Ascending aorta (tissue), 2 donors: ENCODE data around the gene RABGAP1. TPM values are rescaled to one million over a fixed set of nuclear protein-coding genes. Genes with fewer than 3 reads are reported as not detected.

Experiments
- DNase-seq, 2 donors: peaks; one replicate each; pipeline ENCODE4 v3.0.0-alpha.2; 2019; ENCODE audit warnings: low spot score in 2 of 2
- H3K27ac ChIP-seq, 2 donors: fragments of 200-600 bp; sonication (generic); one replicate each; pipeline ENCODE4 v1.5.1; 2016 to 2017; ENCODE audit warnings: mild to moderate bottlenecking in 1 of 2
- H3K27me3 ChIP-seq: fragments of 200-600 bp; sonication (generic); one replicate; pipeline ENCODE4 v1.5.1; 2017
- H3K36me3 ChIP-seq, 2 donors: fragments of 200-600 bp; sonication (generic); one replicate each; pipeline ENCODE4 v1.5.1; 2016
- H3K4me1 ChIP-seq, 2 donors: fragments of 200-600 bp; sonication (generic); one replicate each; pipeline ENCODE4 v1.5.1; 2016 to 2017; ENCODE audit warnings: mild to moderate bottlenecking in 1 of 2
- H3K4me3 ChIP-seq, 2 donors: fragments of 200-600 bp; sonication (generic); one replicate each; pipeline ENCODE4 v1.5.1; 2016 to 2017; ENCODE audit warnings: mild to moderate bottlenecking in 1 of 2
- H3K9me3 ChIP-seq, 2 donors: fragments of 200-600 bp; sonication (generic); one replicate each; pipeline ENCODE4 v1.5.1; 2016
- CTCF ChIP-seq, 3 experiments: fragments of 200-600 bp in 2 of 3; fragments of 450-650 bp in 1 of 3; sonication (generic) in 2 of 3; IDR thresholded peaks; one replicate each; pipeline ENCODE4 v1.5.1; 2016 to 2019; ENCODE audit warnings: antibody characterized with exemption in 3 of 3, mild to moderate bottlenecking in 1 of 3, moderate library complexity in 1 of 3
- intact Hi-C: fragments of 100-400 bp; cut with DNase I; formaldehyde crosslinking; loops from one replicate; pipeline ENCODE4 v1.15.1; 2023
- total RNA-seq: library from RNA; depleted of rRNA; stranded (reverse); fragments of >200 nt; gene quantifications from one replicate; pipeline ENCODE4 v1.1.0, GENCODE V29; 2016

Gene RABGAP1
- total RNA-seq, 1 donor from 2014 or later, result 36.5 TPM

- no peak for DNase-seq
- no peak for TF ChIP-seq CTCF (IDR thresholded peaks at IDR 0.05)
- H3K27ac ChIP-seq, result no peak overlapping the region
Measured at GRCh38 chr9:123128591-123128990, 187.8 kb downstream of the RABGAP1 start.

GRCh38 chr9:123129423-123129822 lies 188.6 kb downstream of the RABGAP1 start:
- Histone ChIP-seq H3K9me3 (no peaks in the 10 kb centered on the region), H3K36me3 (no peaks in the 10 kb centered on the region), H3K4me3 (no peak overlapping the region), H3K4me1 (no peaks in the 10 kb centered on the region), H3K27me3 (no peaks in the 10 kb centered on the region), H3K27ac (no peak overlapping the region)
- no peak for DNase-seq
- intact Hi-C loops, result no loop called here
- no peak for TF ChIP-seq CTCF (IDR thresholded peaks at IDR 0.05)

More at GRCh38 chr9:123128591-123128990, 187.8 kb downstream of the RABGAP1 start:
- Histone ChIP-seq H3K4me1 (no peaks in the 10 kb centered on the region), H3K9me3 (no peaks in the 10 kb centered on the region), H3K36me3 (no peaks in the 10 kb centered on the region), H3K4me3 (no peak overlapping the region), H3K27me3 (no peaks in the 10 kb centered on the region)
- intact Hi-C loops, result no loop called here

GRCh38 chr9:123131258-123131657 lies 190.4 kb downstream of the RABGAP1 start:
- H3K4me1 ChIP-seq, result no peaks in the 10 kb centered on the region
- H3K27ac ChIP-seq, result no peak overlapping the region
- no peak for TF ChIP-seq CTCF (IDR thresholded peaks at IDR 0.05)
- intact Hi-C loops, result no loop called here
- H3K9me3 ChIP-seq, result no peaks in the 10 kb centered on the region
- DNase-seq, result no peak
- no peak overlapping the region for H3K4me3 ChIP-seq
- H3K36me3 ChIP-seq, result no peaks in the 10 kb centered on the region
- H3K27me3 ChIP-seq, result no peaks in the 10 kb centered on the region

GRCh38 chr9:123131993-123132392 lies 191.2 kb downstream of the RABGAP1 start:
- no peak for DNase-seq
- H3K4me1 ChIP-seq, result no peaks in the 10 kb centered on the region
- H3K36me3 ChIP-seq, result no peaks in the 10 kb centered on the region
- no peak overlapping the region for H3K27ac ChIP-seq
- no peaks in the 10 kb centered on the region for H3K9me3 ChIP-seq
- no peaks in the 10 kb centered on the region for H3K27me3 ChIP-seq
- no peak overlapping the region for H3K4me3 ChIP-seq
- intact Hi-C loops, result no loop called here
- TF ChIP-seq CTCF (IDR thresholded peaks at IDR 0.05), result no peak

- intact Hi-C loops, result no loop called here
- Histone ChIP-seq H3K9me3 (no peaks in the 10 kb centered on the region), H3K4me3 (no peak overlapping the region), H3K27me3 (no peaks in the 10 kb centered on the region), H3K27ac (no peak overlapping the region), H3K4me1 (no peaks in the 10 kb centered on the region), H3K36me3 (no peaks in the 10 kb centered on the region)
- no peak for DNase-seq
- no peak for TF ChIP-seq CTCF (IDR thresholded peaks at IDR 0.05)
Measured at GRCh38 chr9:123132696-123133095, 191.9 kb downstream of the RABGAP1 start.

- intact Hi-C loops, result no loop called here
Measured at GRCh38 chr9:123135430-123135829, 194.6 kb downstream of the RABGAP1 start.

More at GRCh38 chr9:123135430-123135829, 194.6 kb downstream of the RABGAP1 start:
- no peaks in the 10 kb centered on the region for H3K27me3 ChIP-seq
- H3K4me3 ChIP-seq, result no peak overlapping the region
- H3K4me1 ChIP-seq, result no peaks in the 10 kb centered on the region
- no peaks in the 10 kb centered on the region for H3K9me3 ChIP-seq
- H3K36me3 ChIP-seq, result no peaks in the 10 kb centered on the region
- H3K27ac ChIP-seq, result no peak overlapping the region
- DNase-seq, result no peak
- TF ChIP-seq CTCF (IDR thresholded peaks at IDR 0.05), result no peak
